GM12875 (cell line): Measurements from ENCODE around the gene TMEM205.
"Not testable (repeated sequence)": the region's sequence is repeated elsewhere in the genome, so short reads cannot be mapped to it uniquely, and the experiment has no call there.

ENCODE experiments used
- H3K4me3 ChIP-seq: one replicate; pipeline ENCODE4 v1.5.1; 2011; ENCODE audit warnings: low read depth, low read length, control low read depth
- TF ChIP-seq, protein P1 (sequence below): IDR thresholded peaks from 2 replicates; pipeline ENCODE4 v1.5.1; 2011; ENCODE audit warnings: low read depth, mild to moderate bottlenecking, control low read depth, inconsistent platforms, low read length, moderate library complexity, borderline replicate concordance; ENCODE audit not compliant: insufficient read depth

TMEM205 gene

DNA sequence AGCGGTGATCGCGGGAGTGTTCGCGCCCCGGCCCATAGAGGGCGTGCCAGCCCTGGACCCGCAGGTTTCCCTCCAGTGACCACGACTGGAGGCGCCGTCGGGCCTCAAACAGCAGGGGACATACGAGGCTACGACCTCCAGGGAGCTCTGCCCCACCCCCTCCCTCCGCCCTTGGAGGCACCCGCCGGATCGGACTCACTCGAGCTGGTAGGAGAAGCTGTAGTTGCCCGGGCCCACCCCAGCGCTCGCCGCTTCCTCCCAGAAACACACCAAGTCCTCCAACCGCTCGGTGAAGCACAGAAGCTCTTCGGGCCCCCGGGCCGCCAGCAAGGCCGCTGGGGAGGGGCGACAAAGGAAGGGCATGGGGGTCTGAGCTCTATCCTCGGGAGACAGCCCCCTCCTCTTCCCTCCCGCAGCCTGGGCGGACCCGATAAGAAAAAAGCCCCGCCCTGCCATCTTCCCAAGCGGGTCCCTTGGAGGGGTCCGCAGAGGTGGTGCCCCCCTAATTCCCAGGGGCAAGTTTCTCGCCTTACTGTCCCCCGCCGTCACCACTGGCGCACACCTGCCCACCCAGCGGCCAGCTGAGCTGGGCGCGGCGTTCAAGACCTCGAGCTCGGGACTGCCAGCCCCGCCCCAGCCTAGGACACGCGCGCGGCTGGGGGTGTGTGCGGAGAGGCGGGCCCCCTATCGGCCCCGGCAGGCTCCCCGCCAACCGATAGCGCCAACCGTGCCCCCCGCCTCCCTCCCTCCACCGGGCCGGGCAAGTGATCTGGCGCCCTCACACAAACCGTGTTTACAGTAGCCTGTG lies 37.0 kb upstream of the TMEM205 start:
- no peak overlapping the region for H3K4me3 ChIP-seq
- TF ChIP-seq, protein P1, sequence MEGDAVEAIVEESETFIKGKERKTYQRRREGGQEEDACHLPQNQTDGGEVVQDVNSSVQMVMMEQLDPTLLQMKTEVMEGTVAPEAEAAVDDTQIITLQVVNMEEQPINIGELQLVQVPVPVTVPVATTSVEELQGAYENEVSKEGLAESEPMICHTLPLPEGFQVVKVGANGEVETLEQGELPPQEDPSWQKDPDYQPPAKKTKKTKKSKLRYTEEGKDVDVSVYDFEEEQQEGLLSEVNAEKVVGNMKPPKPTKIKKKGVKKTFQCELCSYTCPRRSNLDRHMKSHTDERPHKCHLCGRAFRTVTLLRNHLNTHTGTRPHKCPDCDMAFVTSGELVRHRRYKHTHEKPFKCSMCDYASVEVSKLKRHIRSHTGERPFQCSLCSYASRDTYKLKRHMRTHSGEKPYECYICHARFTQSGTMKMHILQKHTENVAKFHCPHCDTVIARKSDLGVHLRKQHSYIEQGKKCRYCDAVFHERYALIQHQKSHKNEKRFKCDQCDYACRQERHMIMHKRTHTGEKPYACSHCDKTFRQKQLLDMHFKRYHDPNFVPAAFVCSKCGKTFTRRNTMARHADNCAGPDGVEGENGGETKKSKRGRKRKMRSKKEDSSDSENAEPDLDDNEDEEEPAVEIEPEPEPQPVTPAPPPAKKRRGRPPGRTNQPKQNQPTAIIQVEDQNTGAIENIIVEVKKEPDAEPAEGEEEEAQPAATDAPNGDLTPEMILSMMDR = peak; percentile 86

DNA sequence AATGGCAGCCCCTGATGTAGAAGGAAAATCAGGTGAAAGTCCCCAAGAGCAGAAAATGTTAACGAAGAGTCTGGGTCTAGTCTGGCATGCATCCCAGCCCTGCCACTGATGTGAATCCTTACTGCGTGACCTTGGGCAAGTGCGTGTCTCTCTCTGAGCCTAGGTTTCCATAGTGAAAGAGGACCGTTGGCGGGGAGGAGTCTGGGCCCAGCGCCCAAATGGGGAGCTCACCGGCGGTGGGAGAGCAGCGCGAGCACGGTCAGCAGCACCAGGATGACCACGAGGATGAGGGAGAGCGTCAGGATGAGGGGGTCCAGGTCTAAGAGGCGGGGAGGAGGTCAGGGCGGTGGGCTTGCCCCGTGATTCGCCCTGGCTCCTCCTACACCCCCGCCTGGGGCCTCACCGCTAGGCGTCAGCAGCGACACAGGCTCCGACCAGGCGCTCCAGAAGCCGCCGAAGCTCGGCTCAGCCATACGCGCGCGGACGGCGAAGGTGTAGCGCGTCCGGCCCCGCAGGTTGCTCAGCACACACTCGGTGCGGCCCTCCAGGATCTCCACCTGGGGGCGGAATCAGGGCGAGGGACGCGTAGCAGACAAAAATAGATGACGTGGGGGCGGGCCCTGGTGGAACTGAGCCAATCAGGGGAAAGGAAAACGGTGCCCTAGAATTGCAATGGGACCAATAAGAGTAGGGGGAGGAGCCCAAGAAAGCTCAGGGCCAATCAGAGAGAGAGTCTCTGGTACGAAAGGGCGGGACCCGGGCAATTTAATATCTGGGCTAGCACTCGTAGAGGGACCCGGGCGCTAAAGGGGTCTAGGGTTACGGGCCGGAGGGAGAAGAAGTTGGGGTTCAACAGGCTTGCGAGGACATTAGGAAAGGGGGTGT lies 34.8 kb upstream of the TMEM205 start:
- TF ChIP-seq, protein P1 = peak; percentile 79
- H3K4me3 ChIP-seq = peak overlapping the region; percentile 87

DNA sequence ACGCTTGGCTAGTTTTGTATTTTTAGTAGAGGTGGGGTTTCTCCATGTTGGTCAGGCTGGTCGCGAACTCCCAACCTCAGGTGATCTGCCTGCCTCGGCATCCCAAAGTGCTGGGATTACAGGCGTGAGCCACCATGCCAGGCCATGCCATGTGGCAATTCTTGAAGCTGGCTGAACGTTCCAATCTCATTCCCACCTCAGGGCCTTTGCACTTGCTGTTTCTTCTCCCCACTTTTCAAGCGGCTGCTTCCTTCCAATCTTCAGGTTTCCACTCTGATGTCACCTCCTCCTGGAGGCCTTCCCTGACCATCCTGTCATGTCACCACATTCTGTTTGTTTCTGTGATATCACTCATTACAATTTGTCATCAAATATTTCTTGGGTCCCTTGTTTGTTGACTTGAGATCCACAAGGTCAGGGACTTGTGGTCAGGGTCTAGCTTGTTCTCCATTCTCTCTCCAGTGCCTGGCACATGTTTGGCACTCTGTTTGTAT lies 33.8 kb upstream of the TMEM205 start:
- TF ChIP-seq, protein P1 = no peak
- H3K4me3 ChIP-seq = no peak overlapping the region

DNA sequence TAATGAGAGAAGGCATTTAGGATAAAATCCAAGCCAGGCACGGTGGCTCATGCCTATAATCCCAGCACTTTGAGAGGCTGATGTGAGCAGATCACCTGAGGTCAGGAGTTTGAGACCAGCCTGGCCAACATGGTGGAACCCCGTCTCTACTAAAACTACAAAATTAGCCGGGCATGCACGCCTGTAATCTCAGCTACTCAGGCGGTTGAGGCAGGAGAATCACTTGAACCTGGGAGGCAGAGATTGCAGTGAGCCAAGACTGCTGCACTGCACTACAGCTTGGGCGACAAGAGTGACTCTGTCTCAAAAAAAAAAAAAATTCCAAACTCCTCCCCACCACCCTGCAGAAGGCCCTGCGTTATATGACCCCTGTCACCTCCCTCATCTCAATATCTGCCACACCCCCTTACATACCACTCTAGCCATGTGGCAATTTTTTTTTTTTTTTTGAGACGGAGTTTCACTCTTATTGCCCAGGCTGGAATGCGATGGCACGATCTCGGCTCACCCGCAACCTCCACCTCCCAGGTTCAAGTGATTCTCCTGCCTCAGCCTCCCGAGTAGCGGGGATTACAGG lies 33.3 kb upstream of the TMEM205 start:
- H3K4me3 ChIP-seq = not testable (repeated sequence)

DNA sequence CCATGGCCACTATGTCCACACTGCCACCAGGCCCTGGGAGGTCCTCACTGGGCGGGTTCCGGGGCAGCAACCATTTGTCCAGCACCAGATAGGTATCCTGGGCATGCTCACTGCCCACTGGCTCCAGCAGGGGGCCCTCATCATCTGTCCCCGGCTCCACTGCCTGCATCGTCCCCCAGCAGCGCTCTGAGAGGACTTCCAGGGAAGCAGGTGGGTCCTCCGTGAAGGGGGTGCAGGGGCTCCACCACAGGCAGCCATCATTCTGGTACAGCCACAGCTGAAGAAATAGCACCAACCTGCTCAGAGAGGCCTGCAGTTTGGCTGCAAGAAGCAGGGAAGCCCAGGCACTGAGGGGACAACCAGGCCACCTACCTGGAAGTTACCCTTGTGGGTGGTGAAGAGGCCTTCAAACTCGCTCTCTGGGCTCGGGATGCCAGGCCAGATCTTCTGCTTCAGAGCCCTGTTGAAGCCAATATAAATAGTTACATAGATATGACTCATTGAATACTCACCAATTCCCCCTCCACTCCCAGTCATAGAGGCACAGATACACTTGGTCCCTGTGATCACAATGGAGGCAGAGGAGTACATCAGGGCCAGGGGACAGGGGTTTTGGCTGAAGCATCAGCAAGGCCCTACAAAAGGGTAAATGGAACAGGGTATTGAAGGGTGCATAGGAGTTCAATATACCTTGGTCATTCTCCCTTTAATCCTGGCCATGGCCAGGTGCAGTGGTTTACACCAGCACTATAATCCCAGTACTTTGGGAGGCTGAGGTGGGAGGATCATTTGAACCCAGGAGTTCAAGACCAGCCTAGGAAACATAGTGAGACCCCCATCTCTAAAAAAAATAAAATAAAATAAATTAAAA lies 32.5 kb upstream of the TMEM205 start:
- no peak overlapping the region for H3K4me3 ChIP-seq
- TF ChIP-seq, protein P1 = peak; percentile 63

DNA sequence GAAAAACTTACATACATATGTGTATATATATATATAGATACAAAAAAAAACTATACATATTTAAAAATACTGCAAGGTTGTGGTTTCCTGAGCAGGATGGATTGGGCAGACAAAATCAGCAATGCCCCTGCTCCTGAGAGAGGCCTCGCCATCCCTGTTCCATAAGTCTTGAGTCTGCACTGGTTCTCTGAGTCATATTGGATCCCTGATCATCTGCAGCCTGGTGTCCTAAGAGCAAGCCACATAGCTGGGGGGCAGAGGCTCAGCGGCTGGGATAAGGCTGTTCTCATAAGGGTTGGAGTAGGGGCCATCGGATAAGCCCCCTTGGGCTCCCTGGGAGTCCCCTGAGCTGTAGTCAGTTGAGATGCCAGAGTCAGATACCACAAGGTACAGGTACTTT lies 31.7 kb upstream of the TMEM205 start:
- TF ChIP-seq, protein P1 = no peak
- H3K4me3 ChIP-seq = no peak overlapping the region
